NCI-H128 (cell line): ENCODE measurements around the gene TMEFF1.
A peak's percentile ranks its signal among the peaks of the same experiment; 100 is the strongest.

Experiments
- DNase-seq: peaks from one replicate; lab custom pipeline; 2025; ENCODE audit not compliant: unreplicated experiment; lab: John Stamatoyannopoulos, UW

TMEFF1 gene

DNA sequence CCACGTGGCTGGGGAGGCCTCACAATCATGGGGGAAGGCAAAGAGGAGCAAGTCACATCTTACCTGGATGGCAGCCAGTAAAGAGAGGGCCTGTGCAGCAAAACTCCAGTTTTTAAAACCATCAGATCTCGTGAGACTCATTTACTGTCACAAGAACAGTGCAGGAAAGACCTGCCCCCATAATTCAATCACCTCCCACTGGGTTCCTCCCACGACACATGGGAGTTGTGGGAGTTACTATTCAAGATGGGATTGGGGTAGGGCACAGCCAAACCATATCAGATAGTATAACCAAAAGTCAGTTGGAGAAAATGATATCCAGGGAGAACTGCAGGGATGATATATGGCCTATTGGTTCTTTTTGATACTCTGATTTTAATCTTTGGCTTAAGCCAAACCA, 94.9 kb downstream of the TMEFF1 start:
- DNase-seq, result no peak

DNA sequence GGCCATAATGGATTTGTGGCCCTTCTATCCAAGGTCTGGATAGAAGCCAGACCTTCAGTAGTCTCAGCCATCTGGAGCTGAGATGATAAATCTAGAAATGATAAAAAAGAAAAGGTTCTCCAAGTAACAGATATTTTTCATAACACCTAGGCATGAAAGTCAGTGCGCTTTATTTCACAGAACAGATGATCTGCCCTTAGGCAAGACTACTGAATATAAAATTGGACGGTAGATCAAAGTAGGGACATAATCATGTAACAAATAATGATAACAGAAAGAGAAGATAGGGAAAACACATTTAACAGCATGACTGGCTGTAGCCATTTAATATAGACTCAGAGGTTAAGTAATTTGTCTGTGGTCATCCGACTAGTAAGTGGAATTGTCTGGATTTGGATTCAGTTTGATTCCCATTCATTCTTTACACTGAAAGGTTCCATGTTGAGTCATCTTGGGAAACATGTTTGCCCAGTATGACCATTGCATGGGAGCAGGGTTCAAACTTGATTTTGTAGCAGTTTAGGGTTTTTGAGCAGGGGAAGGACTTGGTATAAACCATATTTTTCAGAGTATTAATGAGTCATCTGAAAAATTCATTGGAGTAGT, 100.8 kb downstream of the TMEFF1 start:
- DNase-seq, result no peak

DNA sequence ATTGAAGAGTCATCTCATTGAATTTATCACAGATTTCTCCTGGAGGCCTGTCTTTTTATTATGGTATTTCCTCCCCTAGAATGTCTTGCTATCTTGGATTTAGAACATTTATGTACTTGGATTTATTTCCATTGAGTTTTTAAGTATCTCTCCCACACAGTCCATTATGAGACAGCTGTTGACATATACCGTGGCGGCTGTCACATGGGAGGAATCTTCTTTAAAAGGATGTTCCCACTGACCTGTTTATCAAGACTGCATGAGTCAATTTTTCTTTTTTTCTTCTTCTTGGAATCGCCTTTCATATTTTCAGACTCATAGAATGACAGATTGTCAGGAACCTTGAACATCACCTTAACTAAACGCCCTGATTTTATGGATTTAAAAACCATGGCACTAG, 102.1 kb downstream of the TMEFF1 start:
- DNase-seq, result no peak

DNA sequence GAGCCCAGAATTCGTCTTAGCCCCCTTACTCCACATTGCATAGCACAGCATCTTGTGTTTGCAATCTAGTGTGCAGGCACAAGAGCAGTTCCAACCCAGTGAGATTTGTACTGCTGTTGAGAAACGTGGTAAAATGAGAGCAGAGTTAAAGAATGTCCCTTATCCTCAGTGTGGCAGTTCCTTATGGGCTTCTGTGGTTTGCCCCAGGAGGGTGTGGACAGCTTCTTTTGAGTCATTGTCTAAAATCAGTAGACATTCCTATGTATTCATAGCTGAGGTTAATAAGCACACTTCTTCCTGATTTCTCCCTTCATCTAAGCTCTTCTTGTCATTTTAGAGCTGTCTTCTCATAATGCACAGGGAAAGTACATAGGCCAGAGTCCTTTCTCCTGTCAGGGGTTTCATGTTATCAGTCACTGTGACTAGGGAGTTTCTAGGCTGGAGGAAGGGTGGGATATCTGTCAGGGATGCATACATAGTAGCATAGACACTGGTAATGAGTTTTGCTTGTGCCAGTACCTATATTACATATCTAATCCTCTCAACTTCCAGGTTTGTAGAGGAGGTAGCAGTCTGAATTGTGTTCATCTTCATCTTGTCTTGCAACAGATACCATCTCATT, 102.9 kb downstream of the TMEFF1 start:
- no peak for DNase-seq

DNA sequence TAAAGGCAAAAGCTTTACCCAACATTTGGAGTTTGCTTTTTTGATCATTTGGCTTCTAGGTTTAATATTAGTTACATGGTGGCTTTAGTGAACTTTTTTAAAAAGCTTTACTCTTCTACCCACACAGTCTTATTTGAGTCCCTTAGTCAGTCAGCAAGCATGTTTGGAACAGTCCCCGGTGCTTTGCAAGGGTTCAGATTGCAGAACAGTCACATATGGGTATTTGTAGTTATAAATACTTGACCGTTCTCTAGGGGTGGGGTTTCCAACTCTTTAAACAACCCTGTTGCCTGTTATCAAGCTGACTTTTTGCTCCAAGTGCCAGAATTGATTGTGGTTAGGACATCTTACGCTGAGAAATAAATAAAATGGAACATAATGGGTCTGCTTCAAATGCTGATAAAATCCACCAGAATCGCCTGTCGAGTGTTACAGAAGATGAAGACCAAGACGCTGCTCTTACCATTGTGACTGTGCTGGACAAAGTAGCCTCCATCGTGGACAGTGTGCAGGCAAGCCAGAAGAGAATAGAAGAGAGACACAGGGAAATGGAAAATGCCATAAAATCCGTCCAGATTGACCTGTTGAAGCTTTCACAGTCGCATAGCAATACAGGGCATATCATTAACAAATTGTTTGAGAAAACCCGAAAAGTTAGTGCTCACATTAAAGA, 105.0 kb downstream of the TMEFF1 start, which contains the start of gene CAVIN4:
Gene CAVIN4, plus strand, starts transcription at position 304 of the 673 bp plus-strand sequence. Its CDS starts 65 bp downstream, at position 369.
- no peak for DNase-seq

DNA sequence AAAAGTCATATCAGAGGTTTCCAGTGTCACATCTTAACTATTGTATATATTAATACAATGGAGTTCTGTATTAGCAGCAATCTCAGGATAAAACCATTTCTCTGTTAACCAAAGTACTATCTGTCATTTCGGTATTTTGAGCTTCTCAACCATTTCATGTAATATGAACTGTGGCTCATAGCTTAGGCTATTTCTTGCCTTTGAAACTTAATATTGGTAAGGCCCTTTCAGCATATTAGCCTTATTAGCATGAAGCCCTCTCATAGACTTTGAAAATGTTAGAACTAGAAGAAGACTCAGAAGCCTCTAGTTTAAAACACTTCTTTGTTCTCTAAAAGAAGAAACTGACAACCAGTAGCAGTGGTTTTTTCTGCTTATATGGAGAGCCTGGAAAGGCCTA, 105.7 kb downstream of the TMEFF1 start:
- DNase-seq, result no peak

DNA sequence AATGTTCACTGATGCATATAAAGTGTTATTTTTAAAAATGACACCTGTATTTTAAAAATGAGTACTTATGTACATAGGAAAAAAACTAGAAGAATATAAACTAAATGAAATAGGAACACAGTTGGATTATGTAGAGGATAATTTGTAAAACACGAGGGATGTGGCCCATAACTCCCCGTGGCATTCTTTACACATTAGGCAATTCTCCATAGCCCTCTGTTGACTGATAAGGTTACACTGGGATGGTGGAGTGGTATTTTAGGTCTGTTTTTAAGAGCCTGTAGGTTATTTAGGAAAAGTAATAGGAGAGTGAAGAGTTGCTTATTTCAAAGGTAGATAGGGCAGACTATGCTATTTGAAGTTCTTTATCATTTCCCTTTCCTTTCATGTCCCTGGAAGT, 106.7 kb downstream of the TMEFF1 start:
- DNase-seq, result no peak

DNA sequence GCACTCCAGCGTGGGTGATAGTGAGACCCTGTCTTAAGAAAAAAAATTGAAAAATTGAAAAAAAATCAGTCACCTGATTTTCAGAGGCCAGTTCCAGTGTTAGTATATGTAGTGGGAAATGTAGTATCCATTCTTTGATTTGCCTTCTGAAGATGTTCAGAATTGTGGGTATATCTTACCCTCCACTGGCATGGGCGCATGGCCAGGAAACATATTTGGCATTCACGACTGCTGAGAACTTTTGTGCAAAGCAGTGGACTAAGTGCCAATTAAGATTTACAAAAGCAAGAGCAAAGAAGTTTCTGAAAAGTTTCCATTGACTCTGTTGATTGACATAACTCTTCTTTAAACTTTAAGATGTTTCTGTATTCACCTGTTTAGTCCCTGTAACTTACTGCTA, 107.3 kb downstream of the TMEFF1 start:
- no peak for DNase-seq

DNA sequence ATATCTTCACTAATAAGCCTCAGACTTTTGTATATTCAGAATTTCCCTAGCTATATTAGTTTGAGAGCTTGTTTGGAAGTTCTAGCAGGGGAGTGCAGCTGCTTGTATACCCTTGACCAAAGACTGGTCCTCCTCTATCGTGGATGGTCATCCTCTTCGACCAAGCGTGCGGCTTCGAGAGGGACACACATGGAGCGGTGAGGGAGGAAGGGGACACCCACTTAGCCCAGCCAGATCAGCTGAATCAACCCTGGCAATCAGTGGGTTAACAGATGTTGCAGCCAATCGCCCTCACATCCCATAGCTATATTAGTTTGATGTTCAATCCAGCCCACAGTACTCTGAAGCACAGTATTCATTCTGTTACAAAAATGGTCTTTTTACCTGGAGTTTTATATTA, 108.1 kb downstream of the TMEFF1 start:
- DNase-seq, result no peak

DNA sequence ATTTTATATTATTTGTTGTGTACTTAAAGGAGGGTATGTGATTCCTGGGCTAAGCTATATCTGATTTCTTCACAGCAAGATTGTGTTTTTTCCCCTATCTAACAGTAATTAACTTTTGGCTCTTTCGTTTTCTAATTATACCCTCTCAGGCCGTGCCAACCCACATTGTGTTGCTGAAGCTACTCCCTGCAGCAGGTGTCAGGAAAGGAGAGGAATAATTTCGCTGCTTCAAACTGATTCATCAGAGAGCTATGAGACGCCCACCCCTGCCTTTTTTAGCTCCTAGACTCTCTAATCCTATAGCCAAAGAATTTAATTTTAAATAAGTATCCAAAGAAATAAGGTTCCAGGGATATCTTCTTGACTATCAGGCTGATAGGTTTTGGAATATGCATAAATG, 108.7 kb downstream of the TMEFF1 start:
- no peak for DNase-seq

DNA sequence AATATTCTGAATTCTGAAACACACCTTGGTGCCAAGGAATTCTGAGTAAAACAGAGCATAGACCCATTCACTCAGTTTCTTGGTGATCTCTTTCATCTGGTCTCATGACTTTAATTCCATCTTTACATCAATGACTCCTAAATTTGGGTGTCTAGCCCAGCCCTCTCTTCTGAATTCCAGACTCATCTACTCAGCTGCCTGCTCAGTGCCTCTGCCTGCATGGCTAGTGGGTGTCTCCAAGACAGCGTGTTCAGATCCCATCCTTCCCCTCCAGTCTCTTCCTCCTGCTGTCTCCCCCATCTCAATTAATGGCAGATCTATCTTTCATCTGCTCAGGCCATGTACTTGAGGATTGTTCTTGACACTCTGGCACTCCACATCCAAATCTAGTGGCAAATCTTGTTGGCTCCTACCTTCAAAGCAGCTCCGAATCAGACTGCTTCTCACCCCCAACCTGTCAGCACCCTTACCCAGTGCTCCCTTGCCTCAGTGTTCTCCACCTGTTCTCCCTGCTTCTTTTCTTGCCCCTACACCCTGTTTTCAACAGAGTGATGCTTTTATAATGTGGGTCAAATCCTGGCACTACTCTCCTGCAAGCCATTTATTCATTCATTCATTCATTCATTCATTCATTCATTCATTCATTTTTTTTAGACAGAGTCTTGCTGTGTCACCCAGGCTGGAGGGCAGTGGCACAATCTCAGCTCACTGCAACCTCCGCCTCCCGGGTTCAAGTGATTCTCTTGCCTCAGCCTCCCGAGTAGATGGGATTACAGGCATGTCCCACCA, 110.3 kb downstream of the TMEFF1 start:
- DNase-seq, result no peak

DNA sequence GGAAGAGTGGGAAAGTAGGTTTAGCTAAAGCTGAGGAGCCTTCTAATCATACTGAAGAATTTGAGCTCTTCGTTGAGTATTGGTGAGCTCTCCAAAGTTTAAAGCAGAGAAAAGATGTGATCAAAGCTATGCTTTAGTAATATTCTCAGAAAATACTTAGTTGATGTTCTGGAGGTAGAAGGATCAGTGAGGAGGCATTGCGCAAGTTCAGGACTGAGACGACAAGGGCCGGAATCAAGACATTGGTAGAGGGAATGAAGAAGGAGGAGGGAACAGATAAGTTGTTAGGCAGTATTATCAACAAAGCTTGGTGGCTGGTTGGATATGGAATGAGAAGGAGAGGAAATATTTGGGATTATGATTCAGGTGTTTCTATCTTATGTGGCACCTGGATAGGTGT, 112.0 kb downstream of the TMEFF1 start:
- DNase-seq, result no peak

DNA sequence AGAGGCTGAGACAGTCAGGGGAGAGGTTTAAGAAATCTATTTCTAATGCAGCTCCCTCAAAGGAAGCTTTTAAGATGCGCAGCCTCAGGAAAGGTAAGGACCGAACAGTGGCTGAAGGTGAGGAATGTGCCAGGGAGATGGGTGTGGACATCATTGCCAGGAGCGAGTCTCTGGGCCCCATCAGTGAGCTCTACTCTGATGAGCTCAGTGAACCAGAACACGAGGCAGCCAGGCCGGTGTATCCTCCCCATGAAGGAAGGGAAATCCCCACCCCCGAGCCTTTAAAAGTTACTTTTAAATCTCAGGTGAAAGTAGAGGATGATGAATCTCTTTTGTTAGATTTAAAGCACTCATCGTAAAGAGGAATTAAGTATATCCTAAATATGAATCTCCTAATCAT, 113.1 kb downstream of the TMEFF1 start:
- no peak for DNase-seq

DNA sequence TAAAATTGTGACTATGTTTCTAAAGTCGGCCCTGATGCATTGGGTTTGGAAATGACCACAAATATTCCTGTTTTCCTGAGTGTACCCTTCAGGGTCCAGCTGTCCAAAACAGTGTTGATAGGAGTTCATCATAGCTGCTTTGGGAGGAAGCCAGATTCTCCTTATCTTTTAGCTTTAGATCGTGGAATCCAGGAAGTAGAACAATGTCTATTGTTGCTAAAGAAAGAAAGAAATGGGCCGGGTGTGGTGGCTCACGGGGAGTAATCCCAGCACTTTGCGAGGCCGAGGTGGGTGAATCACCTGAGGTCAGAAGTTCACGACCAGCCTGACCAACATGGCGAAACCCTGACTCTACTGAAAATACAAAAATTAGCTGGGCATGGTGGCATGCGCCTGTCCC, 114.4 kb downstream of the TMEFF1 start:
- no peak for DNase-seq

DNA sequence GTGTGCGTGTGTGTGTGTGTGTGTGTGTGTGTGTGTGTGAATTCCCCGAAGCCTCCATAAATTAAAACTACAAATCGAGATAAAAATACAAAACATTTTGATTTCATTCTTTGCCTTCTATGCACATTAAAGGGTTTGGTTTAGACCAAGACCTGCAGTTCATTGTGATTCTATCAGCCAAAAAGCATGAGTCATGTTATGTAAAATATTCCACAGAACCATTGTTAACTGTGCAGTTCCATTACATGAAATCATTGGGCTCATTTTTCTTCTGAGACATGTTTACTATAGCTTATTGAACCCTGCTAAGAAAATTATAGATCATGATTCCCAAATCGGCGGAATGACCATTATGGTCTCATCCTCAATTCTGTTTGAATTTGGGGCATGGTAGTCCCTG, 116.6 kb downstream of the TMEFF1 start:
- no peak for DNase-seq

DNA sequence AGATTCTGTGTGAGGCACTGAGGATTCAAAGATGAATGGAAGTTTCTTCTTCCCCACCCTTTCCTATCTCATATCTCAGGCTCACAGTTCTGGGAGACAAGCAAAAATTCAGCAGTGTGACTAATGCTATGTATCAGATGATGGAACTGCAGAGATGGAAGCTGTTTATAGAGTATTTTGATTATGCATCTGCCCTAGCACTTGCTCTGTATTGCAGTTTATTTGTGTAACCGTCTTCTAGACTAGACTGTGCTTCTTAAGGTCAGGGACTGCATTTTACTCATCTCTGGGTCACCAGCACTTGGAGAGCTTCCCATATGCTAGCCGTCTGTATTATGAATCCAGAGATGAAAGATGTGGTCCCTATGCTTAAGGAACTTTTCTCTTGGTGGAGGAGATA, 117.5 kb downstream of the TMEFF1 start:
- DNase-seq, result no peak

DNA sequence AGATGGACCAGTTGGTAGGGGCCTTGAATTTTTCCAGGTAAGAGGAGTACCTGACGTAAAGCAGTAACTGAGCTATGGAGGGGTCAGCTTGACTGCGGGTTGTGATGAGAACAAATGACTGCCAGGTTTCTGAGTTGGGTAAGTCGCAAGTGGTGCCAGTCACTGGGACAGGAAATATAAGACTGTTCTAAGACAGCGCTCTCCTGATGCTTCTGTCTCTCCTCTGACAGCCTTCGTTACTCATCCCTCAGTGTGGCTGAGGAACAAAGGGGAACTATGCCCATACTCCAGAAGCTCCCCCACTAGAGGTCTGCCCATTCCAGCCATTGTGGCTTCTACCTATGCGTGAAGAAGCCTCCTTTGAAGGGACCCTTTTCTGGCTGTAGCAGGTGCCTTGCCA, 118.2 kb downstream of the TMEFF1 start:
- no peak for DNase-seq

DNA sequence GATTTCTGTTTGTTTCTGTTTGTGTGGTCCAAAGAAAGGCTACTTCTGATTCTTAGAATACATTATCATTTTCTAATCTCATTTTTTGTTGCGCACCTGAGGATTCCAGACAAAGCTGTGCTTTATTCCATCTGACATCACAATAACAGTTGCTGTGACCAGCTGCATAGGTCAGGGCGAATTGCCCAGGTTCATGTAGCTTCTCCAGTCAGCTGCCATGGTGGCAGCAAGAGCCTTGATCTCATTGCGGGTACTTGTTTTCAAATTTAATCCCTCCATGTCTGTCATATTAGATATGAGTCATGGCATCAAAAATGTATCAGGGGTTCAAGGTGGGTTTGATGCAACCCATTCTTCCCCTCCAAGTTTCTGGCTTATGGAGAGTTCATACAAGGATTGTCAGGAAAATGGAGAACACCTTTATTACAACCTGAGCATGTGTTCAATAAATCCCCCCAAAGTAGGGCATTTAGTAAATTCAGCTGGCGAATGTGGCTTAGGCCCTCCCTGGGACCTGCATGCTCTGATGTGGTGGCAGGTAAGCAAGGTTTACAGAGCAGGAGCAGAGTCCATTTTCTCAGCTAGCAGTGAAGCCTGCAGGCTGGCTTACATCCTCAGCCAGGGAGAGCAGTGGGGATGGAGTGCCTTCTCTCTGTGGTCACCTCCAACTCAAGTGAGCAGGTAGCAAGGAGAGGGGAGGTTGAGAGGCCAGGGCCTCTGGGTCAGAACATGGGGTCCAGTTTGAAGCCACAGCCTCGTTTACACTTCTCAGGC, 118.9 kb downstream of the TMEFF1 start:
- no peak for DNase-seq

DNA sequence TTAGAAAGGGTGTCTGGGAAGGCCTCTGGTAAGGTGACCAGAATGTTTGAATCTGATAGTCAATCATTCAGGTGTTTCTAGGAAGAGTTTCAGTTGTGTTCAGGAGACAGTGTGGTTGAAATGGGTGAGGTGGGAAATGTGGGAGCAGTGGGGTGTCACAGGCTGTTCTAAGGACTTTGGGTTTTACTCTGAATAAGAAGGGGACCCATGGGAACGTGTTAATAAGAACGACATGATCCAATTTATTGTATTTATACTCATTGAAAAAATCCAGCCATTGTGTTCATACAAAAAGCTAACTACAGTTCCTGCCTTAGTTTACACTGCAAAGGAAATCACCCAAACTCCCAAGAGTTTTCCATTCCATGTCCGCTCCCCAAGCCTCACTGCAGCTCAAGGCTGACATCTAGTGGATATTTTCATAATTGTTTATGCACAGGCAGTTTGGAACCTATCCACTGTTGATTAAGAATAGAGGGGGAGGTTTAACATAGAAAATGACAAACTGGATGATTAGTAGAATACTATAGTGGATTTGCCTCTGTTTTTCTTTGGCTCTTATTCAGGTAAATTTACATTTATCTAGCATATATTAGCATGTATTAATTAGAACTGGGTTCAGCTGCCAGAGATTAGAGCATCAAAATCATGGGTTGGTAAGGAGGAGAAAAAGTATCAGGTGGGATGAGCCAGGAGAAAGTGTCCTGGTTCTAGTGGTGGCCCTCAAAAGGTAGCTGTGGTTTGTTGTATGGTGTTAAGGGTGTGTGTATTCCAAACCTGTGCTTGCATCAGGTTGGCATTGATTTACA, 122.6 kb downstream of the TMEFF1 start:
- peak; percentile 76 for DNase-seq

DNA sequence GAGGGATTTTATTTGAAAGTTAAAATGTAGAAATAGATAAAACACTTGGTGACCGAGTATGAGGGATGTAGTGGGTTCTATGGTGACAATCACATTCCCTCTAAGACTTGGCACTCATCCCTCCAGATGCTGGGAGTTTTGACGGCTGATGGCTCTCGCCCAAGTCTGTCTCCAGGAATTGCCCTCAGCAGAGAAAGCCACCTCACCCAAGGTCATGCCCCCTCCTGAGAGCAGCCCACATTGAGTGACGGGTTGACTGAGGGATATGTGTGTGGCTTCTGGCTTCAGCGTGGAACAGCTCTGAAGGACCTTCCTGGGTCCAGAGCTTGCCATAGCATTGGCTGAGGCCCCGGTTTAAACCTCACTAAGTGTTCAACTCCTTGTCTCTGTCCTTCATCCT, 124.3 kb downstream of the TMEFF1 start:
- DNase-seq, result no peak
